Measurements from ENCODE around the gene FADS1.

FADS1 gene

GRCh38 chr11:61854966-61855714, 38.3 kb upstream of the FADS1 start:
- TF ChIP-seq TAF1 (IDR thresholded peaks at IDR 0.05; ENCODE audit: borderline replicate concordance, low read depth, low read length) (no peak), POLR2A (IDR thresholded peaks at IDR 0.05; ENCODE audit: low read depth, low read length) (no peak), POLR2AphosphoS5 (IDR thresholded peaks at IDR 0.05; ENCODE audit: low read depth, low read length) (no peak)
- DNase-seq (ENCODE audit: insufficient read length): no peak
- FAIRE-seq: no peak

- FAIRE-seq (no peak), DNase-seq (ENCODE audit: insufficient read length) (no peak)
- TF ChIP-seq POLR2AphosphoS5 (IDR thresholded peaks at IDR 0.05; ENCODE audit: low read depth, low read length) (no peak), POLR2A (IDR thresholded peaks at IDR 0.05; ENCODE audit: low read depth, low read length) (no peak), TAF1 (IDR thresholded peaks at IDR 0.05; ENCODE audit: borderline replicate concordance, low read depth, low read length) (no peak)
These were observed 37.5 kb upstream of the FADS1 start for GRCh38 chr11:61854206-61854895.

- TF ChIP-seq TAF1 (IDR thresholded peaks at IDR 0.05; ENCODE audit: borderline replicate concordance, low read depth, low read length) (no peak), POLR2AphosphoS5 (IDR thresholded peaks at IDR 0.05; ENCODE audit: low read depth, low read length) (no peak), POLR2A (IDR thresholded peaks at IDR 0.05; ENCODE audit: low read depth, low read length) (no peak)
- no peak for DNase-seq (ENCODE audit: insufficient read length)
- no peak for FAIRE-seq
These were observed 36.9 kb upstream of the FADS1 start for GRCh38 chr11:61853698-61854169.

GRCh38 chr11:61851900-61852295, 35.1 kb upstream of the FADS1 start:
- no peak for FAIRE-seq
- DNase-seq (ENCODE audit: insufficient read length): no peak
- TF ChIP-seq POLR2AphosphoS5 (IDR thresholded peaks at IDR 0.05; ENCODE audit: low read depth, low read length) (no peak), POLR2A (IDR thresholded peaks at IDR 0.05; ENCODE audit: low read depth, low read length) (no peak), TAF1 (IDR thresholded peaks at IDR 0.05; ENCODE audit: borderline replicate concordance, low read depth, low read length) (no peak)

GRCh38 chr11:61851113-61851899, 34.5 kb upstream of the FADS1 start:
- DNase-seq (ENCODE audit: insufficient read length) (no peak), FAIRE-seq (no peak)
- no peak for TF ChIP-seq POLR2AphosphoS5 (IDR thresholded peaks at IDR 0.05; ENCODE audit: low read depth, low read length)
- no peak for TF ChIP-seq POLR2A (IDR thresholded peaks at IDR 0.05; ENCODE audit: low read depth, low read length)
- TF ChIP-seq TAF1 (IDR thresholded peaks at IDR 0.05; ENCODE audit: borderline replicate concordance, low read depth, low read length): no peak

- no peak for FAIRE-seq
- no peak for DNase-seq (ENCODE audit: insufficient read length)
- TF ChIP-seq POLR2AphosphoS5 (IDR thresholded peaks at IDR 0.05; ENCODE audit: low read depth, low read length) (no peak), TAF1 (IDR thresholded peaks at IDR 0.05; ENCODE audit: borderline replicate concordance, low read depth, low read length) (no peak), POLR2A (IDR thresholded peaks at IDR 0.05; ENCODE audit: low read depth, low read length) (no peak)
These were observed 33.9 kb upstream of the FADS1 start for GRCh38 chr11:61850687-61851086.

GRCh38 chr11:61848631-61849030, 31.8 kb upstream of the FADS1 start:
- FAIRE-seq: no peak
- DNase-seq (ENCODE audit: insufficient read length): no peak
- TF ChIP-seq TAF1 (IDR thresholded peaks at IDR 0.05; ENCODE audit: borderline replicate concordance, low read depth, low read length): no peak

- TF ChIP-seq TAF1 (IDR thresholded peaks at IDR 0.05; ENCODE audit: borderline replicate concordance, low read depth, low read length): no peak
- TF ChIP-seq POLR2AphosphoS5 (IDR thresholded peaks at IDR 0.05; ENCODE audit: low read depth, low read length): no peak
- TF ChIP-seq POLR2A (IDR thresholded peaks at IDR 0.05; ENCODE audit: low read depth, low read length): no peak
- DNase-seq (ENCODE audit: insufficient read length) (no peak), FAIRE-seq (no peak)
These were observed 31.2 kb upstream of the FADS1 start for GRCh38 chr11:61847914-61848581.

- FAIRE-seq (no peak), DNase-seq (ENCODE audit: insufficient read length) (no peak)
- TF ChIP-seq POLR2A (IDR thresholded peaks at IDR 0.05; ENCODE audit: low read depth, low read length): no peak
- no peak for TF ChIP-seq POLR2AphosphoS5 (IDR thresholded peaks at IDR 0.05; ENCODE audit: low read depth, low read length)
These were observed 29.7 kb upstream of the FADS1 start for GRCh38 chr11:61846362-61847020.

- no peak for FAIRE-seq
These were observed 28.2 kb upstream of the FADS1 start for GRCh38 chr11:61844909-61845565.

More at GRCh38 chr11:61844909-61845565, 28.2 kb upstream of the FADS1 start:
- no peak for DNase-seq (ENCODE audit: insufficient read length)
- TF ChIP-seq POLR2AphosphoS5 (IDR thresholded peaks at IDR 0.05; ENCODE audit: low read depth, low read length) (no peak), TAF1 (IDR thresholded peaks at IDR 0.05; ENCODE audit: borderline replicate concordance, low read depth, low read length) (no peak), POLR2A (IDR thresholded peaks at IDR 0.05; ENCODE audit: low read depth, low read length) (no peak)

All from GM12892 (cell line).